ENCODE measurements around the gene PLEKHF1.

PLEKHF1 gene

GRCh38 chr19:29640231-29640630 lies 25.0 kb upstream of the PLEKHF1 start:
- Histone ChIP-seq H3K9me3 (replicated peaks; ENCODE audit: insufficient read depth, low read length) (no peaks in the 10 kb centered on the region), H3F3A (ENCODE audit: insufficient read depth, low read length) (no peaks in the 10 kb centered on the region), H4K20me1 (ENCODE audit: insufficient read depth, low read length) (no peaks in the 10 kb centered on the region), H3K36me3 (replicated peaks; ENCODE audit: insufficient read depth, low read length) (no peaks in the 10 kb centered on the region), H3K9ac (ENCODE audit: low read length) (no peak overlapping the region), H3K9me2 (replicated peaks; ENCODE audit: insufficient read depth, low read length) (no peaks in the 10 kb centered on the region), H2AFZ (ENCODE audit: low read length) (no peak overlapping the region), H3K4me1 (ENCODE audit: low read length) (no peaks in the 10 kb centered on the region), H3K4me3 (ENCODE audit: low read length) (no peak overlapping the region), H3K27me3 (replicated peaks; ENCODE audit: insufficient read depth, low read length) (peaks cover 63% of the 10 kb centered on the region), H3K4me2 (ENCODE audit: low read depth, low read length) (no peak overlapping the region), H3K27ac (ENCODE audit: low read length) (no peak overlapping the region), H3K79me2 (ENCODE audit: low read length) (no peaks in the 10 kb centered on the region)
- no peak for DNase-seq
- no peak for TF ChIP-seq EZH2 (optimal IDR thresholded peaks at IDR 0.05; ENCODE audit: low read depth, low read length)
- no peak for TF ChIP-seq CTCF (IDR thresholded peaks at IDR 0.05; ENCODE audit: low read length)
- no peak for TF ChIP-seq EZH2phosphoT487 (IDR thresholded peaks at IDR 0.05; ENCODE audit: low read length)

DNA sequence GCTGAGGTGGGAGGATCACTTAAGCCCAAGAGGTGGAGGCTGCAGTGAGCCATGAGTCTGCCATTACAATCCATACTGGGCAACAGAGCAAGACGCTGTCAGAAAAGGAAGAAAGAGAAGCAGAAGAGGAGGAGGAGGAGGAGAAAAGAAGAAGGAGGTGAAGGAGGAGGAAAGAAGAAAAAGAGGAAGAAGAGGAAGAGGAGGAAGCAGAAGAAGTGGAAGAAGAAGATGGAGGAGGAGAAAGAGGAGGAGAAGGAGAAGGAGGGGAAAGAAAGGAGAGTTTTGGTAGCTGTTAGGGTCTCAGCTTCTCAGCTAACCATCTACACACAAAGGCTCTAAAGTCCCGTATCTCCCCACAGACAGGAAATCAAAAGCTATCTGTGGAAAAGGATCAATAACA lies 23.7 kb upstream of the PLEKHF1 start:
- Histone ChIP-seq H3K9me3 (replicated peaks; ENCODE audit: insufficient read depth, low read length) (no peaks in the 10 kb centered on the region), H3F3A (ENCODE audit: insufficient read depth, low read length) (no peaks in the 10 kb centered on the region), H3K4me1 (ENCODE audit: low read length) (no peaks in the 10 kb centered on the region), H2AFZ (ENCODE audit: low read length) (no peak overlapping the region), H3K36me3 (replicated peaks; ENCODE audit: insufficient read depth, low read length) (no peaks in the 10 kb centered on the region), H4K20me1 (ENCODE audit: insufficient read depth, low read length) (no peaks in the 10 kb centered on the region), H3K27ac (ENCODE audit: low read length) (no peak overlapping the region), H3K4me2 (ENCODE audit: low read depth, low read length) (no peak overlapping the region), H3K9ac (ENCODE audit: low read length) (no peak overlapping the region), H3K79me2 (ENCODE audit: low read length) (no peaks in the 10 kb centered on the region), H3K27me3 (replicated peaks; ENCODE audit: insufficient read depth, low read length) (peaks cover 68% of the 10 kb centered on the region), H3K4me3 (ENCODE audit: low read length) (no peak overlapping the region), H3K9me2 (replicated peaks; ENCODE audit: insufficient read depth, low read length) (no peaks in the 10 kb centered on the region)
- DNase-seq, result no peak
- TF ChIP-seq EZH2phosphoT487 (IDR thresholded peaks at IDR 0.05; ENCODE audit: low read length) (no peak), EZH2 (optimal IDR thresholded peaks at IDR 0.05; ENCODE audit: low read depth, low read length) (no peak), CTCF (IDR thresholded peaks at IDR 0.05; ENCODE audit: low read length) (no peak)

GRCh38 chr19:29643361-29643935 lies 21.8 kb upstream of the PLEKHF1 start:
- Histone ChIP-seq H3K79me2 (ENCODE audit: low read length) (no peaks in the 10 kb centered on the region), H3K36me3 (replicated peaks; ENCODE audit: insufficient read depth, low read length) (no peaks in the 10 kb centered on the region), H3K4me2 (ENCODE audit: low read depth, low read length) (no peak overlapping the region), H3K9me3 (replicated peaks; ENCODE audit: insufficient read depth, low read length) (no peaks in the 10 kb centered on the region), H3K9ac (ENCODE audit: low read length) (no peak overlapping the region), H2AFZ (ENCODE audit: low read length) (no peak overlapping the region), H3K4me1 (ENCODE audit: low read length) (no peaks in the 10 kb centered on the region), H3K27ac (ENCODE audit: low read length) (no peak overlapping the region), H4K20me1 (ENCODE audit: insufficient read depth, low read length) (no peaks in the 10 kb centered on the region), H3K9me2 (replicated peaks; ENCODE audit: insufficient read depth, low read length) (no peaks in the 10 kb centered on the region), H3K4me3 (ENCODE audit: low read length) (no peak overlapping the region), H3K27me3 (replicated peaks; ENCODE audit: insufficient read depth, low read length) (peaks cover 67% of the 10 kb centered on the region), H3F3A (ENCODE audit: insufficient read depth, low read length) (no peaks in the 10 kb centered on the region)
- no peak for DNase-seq
- TF ChIP-seq EZH2phosphoT487 (IDR thresholded peaks at IDR 0.05; ENCODE audit: low read length) (no peak), EZH2 (optimal IDR thresholded peaks at IDR 0.05; ENCODE audit: low read depth, low read length) (no peak), CTCF (IDR thresholded peaks at IDR 0.05; ENCODE audit: low read length) (no peak)
